GM12878 (cell line): ENCODE measurements around the gene ACTBL2. TPM values are rescaled to one million over a fixed set of nuclear protein-coding genes. Genes with fewer than 3 reads are reported as not detected.

ENCODE experiments used
- ATAC-seq: fragments of 200-7000 bp; cut with Tn5 transposase; 3 replicates; pipeline ENCODE4 v1.9.1; 2020; ENCODE audit warnings: mild to moderate bottlenecking, moderate library complexity
- BruUV-seq: library from RNA; stranded (reverse); fragments of 400-500 nt; replicated peaks from 2 replicates; lab custom pipeline; 2021; lab: Mats Ljungman, UMichigan
- CTCF ChIA-PET: fragments of 300-600 bp; sonication (Branson Sonifier 250); formaldehyde crosslinking; extraction: SDS; loops from one replicate; lab custom pipeline; 2021; ENCODE audit warnings: inconsistent platforms; lab: Yijun Ruan, JAX
- POLR2A ChIA-PET: fragments of 350-600 bp; formaldehyde crosslinking; extraction: SDS; loops from one replicate; lab custom pipeline; 2021; ENCODE audit warnings: inconsistent platforms; lab: Charles Lee
- RAD21 ChIA-PET: fragments of 300-600 bp; sonication (Branson Sonifier 250); formaldehyde crosslinking; loops from one replicate; lab custom pipeline; 2023; ENCODE audit warnings: antibody characterized with exemption; ENCODE audit not compliant: unreplicated experiment; lab: Charles Lee
- SMC1A ChIA-PET: fragments of 300-600 bp; sonication (Branson Sonifier 250); formaldehyde crosslinking; loops from one replicate; lab custom pipeline; 2023; ENCODE audit not compliant: unreplicated experiment, uncharacterized antibody; lab: Charles Lee
- DNase-seq: peaks from one replicate; pipeline ENCODE4 v3.0.0-alpha.2; 2011; ENCODE audit warnings: low read depth, low spot score
- FAIRE-seq: peaks from 3 replicates; lab custom pipeline; 2011; peaks lifted over from hg19 to GRCh38; lab: Jason Lieb, UNC
- H2AFZ ChIP-seq: 2 replicates; pipeline ENCODE4 v1.6.0; 2011; ENCODE audit warnings: low read depth, low read length, control low read depth; ENCODE audit not compliant: control insufficient read depth
- H3K27ac ChIP-seq: 2 replicates; pipeline ENCODE4 v1.5.1; 2011; ENCODE audit warnings: control low read depth; ENCODE audit not compliant: control insufficient read depth, insufficient read depth
- H3K27me3 ChIP-seq, 2 experiments: replicated peaks in 1 of 2; 2 replicates each; pipeline versions ENCODE4 v1.6.0 to v1.6.1; 2011; ENCODE audit warnings: low read length in 1 of 2; ENCODE audit not compliant: control insufficient read depth in 2 of 2, insufficient read depth in 2 of 2
- H3K36me3 ChIP-seq, 2 experiments: 2 replicates each; pipeline ENCODE4 v1.5.1; 2011; ENCODE audit warnings: low read length in 1 of 2; ENCODE audit not compliant: control insufficient read depth in 2 of 2, insufficient read depth in 2 of 2
- H3K4me1 ChIP-seq: 2 replicates; pipeline ENCODE4 v1.6.1; 2011; ENCODE audit warnings: mild to moderate bottlenecking, low read length, moderate library complexity, mixed read lengths; ENCODE audit not compliant: control insufficient read depth, insufficient read depth
- H3K4me2 ChIP-seq: 2 replicates; pipeline ENCODE4 v1.6.0; 2011; ENCODE audit warnings: control low read depth; ENCODE audit not compliant: control insufficient read depth, insufficient read depth
- H3K4me3 ChIP-seq: fragments of 200-600 bp; sonication (generic); 2 replicates; pipeline ENCODE4 v1.5.1; 2016
- H3K79me2 ChIP-seq: 2 replicates; pipeline ENCODE4 v1.6.0; 2011; ENCODE audit warnings: low read length; ENCODE audit not compliant: control insufficient read depth, insufficient read depth
- H3K9ac ChIP-seq: 2 replicates; pipeline ENCODE4 v1.8.0; 2011; ENCODE audit warnings: low read length, control low read depth, mixed read lengths; ENCODE audit not compliant: control insufficient read depth, insufficient read depth
- H3K9me3 ChIP-seq: replicated peaks from 3 replicates; pipeline ENCODE4 v1.5.1; 2011; ENCODE audit warnings: mild to moderate bottlenecking, low read length; ENCODE audit not compliant: control insufficient read depth, insufficient read depth
- H4K20me1 ChIP-seq: 2 replicates; pipeline ENCODE4 v1.6.0; 2011; ENCODE audit not compliant: control insufficient read depth, insufficient read depth
- CREM ChIP-seq: IDR thresholded peaks from 2 replicates; pipeline ENCODE4 v1.6.1; 2014; ENCODE audit warnings: antibody characterized with exemption, low read depth
- GATAD2B ChIP-seq: fragments of 450-650 bp; conservative IDR thresholded peaks from 2 replicates; pipeline ENCODE4 v1.6.1; 2017; ENCODE audit warnings: low read depth, mild to moderate bottlenecking, moderate library complexity
- IKZF1 ChIP-seq: fragments of 450-650 bp; conservative IDR thresholded peaks from 2 replicates; pipeline ENCODE4 v1.6.1; 2017; ENCODE audit warnings: antibody characterized with exemption, mild to moderate bottlenecking
- PAX5 ChIP-seq: IDR thresholded peaks from 2 replicates; pipeline ENCODE4 v1.6.1; 2011; ENCODE audit warnings: low read depth, low read length, borderline replicate concordance
- RCOR1 ChIP-seq: conservative IDR thresholded peaks from 2 replicates; pipeline ENCODE4 v1.6.1; 2012; ENCODE audit warnings: low read depth, low read length, improper control_type of control experiment
- STAT3 ChIP-seq: IDR thresholded peaks from 2 replicates; pipeline ENCODE4 v1.6.1; 2011; ENCODE audit warnings: low read depth, low read length, improper control_type of control experiment
- USF2 ChIP-seq: IDR thresholded peaks from 2 replicates; pipeline ENCODE4 v1.6.1; 2011; ENCODE audit warnings: low read depth, low read length, improper control_type of control experiment, borderline replicate concordance
- WGBS: methylation state at CpG from one replicate; pipeline ENCODE4 v1.1.6; 2016; ENCODE audit warnings: low lambda C conversion rate; ENCODE audit not compliant: insufficient replicate concordance, insufficient coverage; ENCODE audit errors: missing lambda C conversion rate; 5-methylcytosine and 5-hydroxymethylcytosine counted together
- in situ Hi-C: fragments of 300-500 bp; cut with MboI; formaldehyde crosslinking; loops from 9 replicates; pipeline ENCODE4 v1.14.3; 2018; ENCODE audit warnings: mixed read lengths
- intact Hi-C: fragments of 100-400 bp; cut with micrococcal nuclease; formaldehyde crosslinking; loops from one replicate; pipeline ENCODE4 v1.14.2; 2022; ENCODE audit not compliant: unreplicated experiment
- polyA plus RNA-seq, 11 experiments: library from polyadenylated mRNA; depleted of rRNA in 4 of 11; unstranded in 6 of 11; stranded (reverse) in 5 of 11; fragments of >200 nt; fragmentation: Nextera tagmentation in 4 of 11; fragmentation: Illumina TruSeq in 1 of 11; extraction: Ambion mirVana in 4 of 11; extraction: Trizol in 1 of 11; gene quantifications; 1 replicate in 1 of 11; 2 replicates in 10 of 11; pipeline versions ENCODE4 v1.2.1 to v1.2.3, GENCODE V29; 2011 to 2016; ENCODE audit warnings: inconsistent platforms in 2 of 11, missing spikeins in 2 of 11, low read depth in 1 of 11
- total RNA-seq, 4 experiments: library from RNA; depleted of rRNA in 3 of 4; stranded (reverse); fragments of >200 nt in 3 of 4; fragmentation: Illumina TruSeq in 1 of 4; extraction: Trizol in 1 of 4; gene quantifications; 2 replicates each; pipeline versions ENCODE4 v1.2.1 to v1.2.3, GENCODE V29; 2013 to 2021

The ACTBL2 gene
- total and polyA plus RNA-seq, 10 of the 15 experiments (the other 5 are each of a cell fraction or from before 2014, with no cell fraction given): 0.04 to 0.06 (median 0.04) TPM; not detected in 7

- intact Hi-C loops: no loop called here
- Histone ChIP-seq H4K20me1 (no peaks in the 10 kb centered on the region), H3K4me1 (no peaks in the 10 kb centered on the region), H3K9me3 (no peaks in the 10 kb centered on the region; the same call in 2 of the 3 replicates), H3K79me2 (no peaks in the 10 kb centered on the region), H3K9ac (no peak overlapping the region), H2AFZ (no peak overlapping the region), H3K4me2 (no peak overlapping the region), H3K27ac (no peak overlapping the region), H3K4me3 (no peak overlapping the region), H3K36me3 (no peaks in the 10 kb centered on the region), H3K27me3 (no peaks in the 10 kb centered on the region)
- BruUV-seq: no TSS peak
- TF ChIP-seq RCOR1: no peak
- 87% methylated on average over 2 of the region's 2 CpGs for WGBS
- CTCF ChIA-PET: no interaction called here
- SMC1A ChIA-PET: interaction anchor here (1.2 to 2.8 kb wide), 2 partner anchors 12 to 13 kb away, joined by 3 to 12 read pairs; no protein-coding TSS in a partner anchor
- no peak for DNase-seq
- peak; percentile 52; the same call in 2 of the 3 replicates for ATAC-seq
- no peak for FAIRE-seq
- POLR2A ChIA-PET: no interaction called here
- in situ Hi-C loops: no loop called here
- RAD21 ChIA-PET: interaction anchor here (0.8 kb wide), 1 partner anchor 945 kb away, joined by 3 read pairs; no protein-coding TSS in a partner anchor
These were observed 31.2 kb upstream of the ACTBL2 start for GRCh38 chr5:57513785-57514184.

GRCh38 chr5:57511321-57511720 is 28.7 kb upstream of the ACTBL2 start:
- H3K4me3 ChIP-seq: no peak overlapping the region
- no peak overlapping the region for H2AFZ ChIP-seq
- H3K9ac ChIP-seq: no peak overlapping the region
- FAIRE-seq (no peak), DNase-seq (no peak), ATAC-seq (no peak)
- ChIA-PET SMC1A (interaction anchor here (1.0 to 2.1 kb wide), 2 partner anchors 9 to 104 kb away, joined by 3 to 6 read pairs; no protein-coding TSS in a partner anchor), POLR2A (no interaction called here), RAD21 (no interaction called here), CTCF (interaction anchor here (0.7 to 1.3 kb wide), 2 partner anchors 11 to 12 kb away, joined by 4 to 6 read pairs; no protein-coding TSS in a partner anchor)
- no peaks in the 10 kb centered on the region for H3K36me3 ChIP-seq
- H3K79me2 ChIP-seq: no peaks in the 10 kb centered on the region
- no peaks in the 10 kb centered on the region for H3K27me3 ChIP-seq
- no peaks in the 10 kb centered on the region for H4K20me1 ChIP-seq
- 0% methylated on average over 1 of the region's 1 CpG for WGBS
- no peak overlapping the region for H3K4me2 ChIP-seq
- H3K4me1 ChIP-seq: no peaks in the 10 kb centered on the region
- in situ Hi-C loops: no loop called here
- BruUV-seq: no TSS peak
- TF ChIP-seq CREM (no peak), GATAD2B (no peak), USF2 (no peak), IKZF1 (no peak), PAX5 (no peak), STAT3 (no peak)
- no peak overlapping the region for H3K27ac ChIP-seq
- intact Hi-C loops: no loop called here
- no peaks in the 10 kb centered on the region; the same call in 2 of the 3 replicates for H3K9me3 ChIP-seq
